NCI-H2171 treated with DMSO at 0.1 percent for 48 hours (cell line): Measurements from ENCODE around the gene BRD7.
A peak's percentile ranks its signal among the peaks of the same experiment; 100 is the strongest.

Experiments used
- DNase-seq: peaks from one replicate; lab custom pipeline; 2025; lab: John Stamatoyannopoulos, UW

The BRD7 gene

GRCh38 chr16:50389900-50390299, 21.1 kb upstream of the BRD7 start:
- no peak for DNase-seq

GRCh38 chr16:50388496-50388895, 19.7 kb upstream of the BRD7 start:
- DNase-seq, result no peak

GRCh38 chr16:50386774-50387173, 18.0 kb upstream of the BRD7 start:
- DNase-seq, result peak; percentile 95

- DNase-seq, result peak; percentile 70
These were observed 17.4 kb upstream of the BRD7 start for GRCh38 chr16:50386139-50386538.

GRCh38 chr16:50384500-50385135, 15.8 kb upstream of the BRD7 start:
- DNase-seq, result no peak

- DNase-seq, result no peak
These were observed 13.1 kb upstream of the BRD7 start for GRCh38 chr16:50381679-50382440.

GRCh38 chr16:50378417-50378816, 9.6 kb upstream of the BRD7 start:
- DNase-seq, result no peak

GRCh38 chr16:50377001-50377400, 8.2 kb upstream of the BRD7 start:
- no peak for DNase-seq

GRCh38 chr16:50373780-50374179, 5.0 kb upstream of the BRD7 start:
- DNase-seq, result no peak

GRCh38 chr16:50373345-50373701, 4.5 kb upstream of the BRD7 start:
- no peak for DNase-seq

GRCh38 chr16:50372611-50373344, 4.0 kb upstream of the BRD7 start:
- DNase-seq, result peak; percentile 44

GRCh38 chr16:50371936-50372595, 3.3 kb upstream of the BRD7 start:
- no peak for DNase-seq

GRCh38 chr16:50371036-50371716, 2.4 kb upstream of the BRD7 start:
- DNase-seq, result no peak

- no peak for DNase-seq
These were observed 481 bp upstream of the BRD7 start for GRCh38 chr16:50369133-50369804.

GRCh38 chr16:50367777-50368409, 895 bp downstream of the BRD7 start:
- no peak for DNase-seq

- no peak for DNase-seq
These were observed 2.8 kb downstream of the BRD7 start for GRCh38 chr16:50365791-50366575.

GRCh38 chr16:50363656-50364055, 5.1 kb downstream of the BRD7 start:
- DNase-seq, result no peak

- DNase-seq, result peak; percentile 84
These were observed 8.0 kb downstream of the BRD7 start for GRCh38 chr16:50360779-50361178.

- no peak for DNase-seq
These were observed 8.6 kb downstream of the BRD7 start for GRCh38 chr16:50360033-50360778.
